GM12874 (cell line): ENCODE measurements around the gene SLC11A1.

Experiments
- CTCF ChIP-seq: IDR thresholded peaks from 2 replicates; pipeline ENCODE4 v1.5.1; 2011; ENCODE audit warnings: low read depth, mild to moderate bottlenecking, control low read depth, low read length, moderate library complexity; ENCODE audit not compliant: insufficient read depth

Gene SLC11A1

DNA sequence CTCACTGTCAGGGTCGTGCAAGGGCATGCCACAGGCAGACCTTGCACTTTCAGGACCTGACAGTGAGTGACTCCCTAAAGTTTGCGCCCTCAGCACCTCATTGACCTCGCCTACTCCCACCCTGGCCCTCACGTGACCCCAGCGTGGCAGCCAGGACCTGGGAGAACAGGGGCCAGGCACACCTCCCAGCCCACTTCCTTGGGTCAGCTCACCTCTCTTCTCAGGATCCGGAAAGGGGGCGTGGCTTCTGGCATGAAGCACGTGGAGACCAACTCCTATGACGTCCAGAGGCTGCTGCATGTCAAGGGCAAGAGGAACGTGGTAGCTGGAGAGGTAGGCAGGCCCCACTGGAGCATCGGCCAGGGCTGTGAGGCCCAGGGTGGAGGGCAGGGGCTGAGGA is 45.7 kb downstream of the SLC11A1 start:
- TF ChIP-seq CTCF = no peak

DNA sequence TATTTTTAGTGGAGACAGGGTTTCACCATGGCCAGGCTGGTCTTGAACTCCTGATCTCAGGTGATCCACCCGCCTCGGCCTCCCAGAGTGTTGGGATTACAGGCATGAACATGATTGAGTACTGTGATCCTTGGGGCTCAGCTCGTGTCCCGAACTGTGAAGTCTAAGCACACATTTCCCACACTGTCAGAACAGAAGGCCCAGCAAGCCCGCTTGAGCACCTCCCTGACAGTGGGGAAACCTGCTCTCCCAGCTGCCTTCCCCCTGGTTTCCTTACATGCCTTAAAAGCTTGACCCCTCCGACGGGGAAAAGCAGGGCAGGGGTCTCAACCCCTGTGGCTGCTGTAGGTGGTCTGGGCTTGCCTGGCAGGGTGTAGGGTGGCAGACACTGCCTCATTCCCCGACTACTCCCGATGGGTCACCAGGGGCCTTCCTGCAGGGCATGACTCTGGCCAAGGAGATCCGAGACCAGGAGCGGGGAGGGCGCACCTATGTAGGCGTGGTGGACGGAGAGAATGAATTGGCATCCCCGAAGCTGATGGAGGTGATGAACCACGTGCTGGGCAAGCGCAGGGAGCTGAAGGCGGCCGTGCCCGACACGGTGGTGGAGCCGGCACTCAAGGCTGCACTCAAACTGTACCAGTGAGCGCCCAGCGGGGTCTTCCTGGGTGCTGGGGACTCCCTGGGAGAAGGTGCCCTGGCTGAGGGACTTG is 46.9 kb downstream of the SLC11A1 start:
- TF ChIP-seq CTCF = no peak

DNA sequence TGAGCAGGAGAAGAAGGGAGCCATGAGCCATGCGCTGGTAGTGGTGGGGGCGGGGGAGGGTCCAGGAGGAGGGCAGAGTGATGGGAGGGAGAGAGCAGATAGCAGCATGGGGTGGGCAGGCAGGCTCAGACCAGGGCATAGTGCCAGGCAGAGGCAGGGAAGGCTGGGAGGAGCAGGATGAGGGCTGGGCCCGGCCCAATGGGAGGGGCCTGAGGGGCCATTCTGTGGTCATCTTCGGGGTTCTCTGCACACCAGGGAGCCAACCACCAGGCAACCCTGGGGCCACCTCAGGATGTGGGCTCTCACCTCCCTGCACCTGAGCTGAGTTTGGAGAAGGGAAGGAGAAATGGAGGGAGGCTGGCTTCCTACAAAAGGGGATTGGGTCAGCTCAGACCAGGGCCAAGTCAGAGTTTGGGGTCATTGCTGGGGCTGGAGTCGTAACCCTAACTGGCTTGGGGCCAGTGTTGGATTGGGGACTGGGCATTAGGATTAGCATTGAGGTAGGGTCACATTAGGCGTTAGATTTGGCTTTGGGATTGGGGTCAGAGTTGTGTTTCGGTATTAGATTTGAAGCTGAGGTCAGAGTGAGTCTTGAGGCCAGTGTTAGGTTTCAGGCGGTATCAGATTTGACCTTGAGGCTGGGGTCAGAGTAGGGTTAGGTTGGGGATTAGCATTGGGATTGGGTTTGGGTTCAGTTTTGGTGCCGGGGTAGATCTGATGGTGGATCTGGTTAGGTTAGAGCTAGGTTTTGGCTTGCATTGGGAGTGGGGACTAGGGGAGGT is 48.0 kb downstream of the SLC11A1 start:
- no peak for TF ChIP-seq CTCF

GRCh38 chr2:218430721-218431120 is 48.6 kb downstream of the SLC11A1 start:
- TF ChIP-seq CTCF = no peak

GRCh38 chr2:218431878-218432277 is 49.8 kb downstream of the SLC11A1 start:
- no peak for TF ChIP-seq CTCF

DNA sequence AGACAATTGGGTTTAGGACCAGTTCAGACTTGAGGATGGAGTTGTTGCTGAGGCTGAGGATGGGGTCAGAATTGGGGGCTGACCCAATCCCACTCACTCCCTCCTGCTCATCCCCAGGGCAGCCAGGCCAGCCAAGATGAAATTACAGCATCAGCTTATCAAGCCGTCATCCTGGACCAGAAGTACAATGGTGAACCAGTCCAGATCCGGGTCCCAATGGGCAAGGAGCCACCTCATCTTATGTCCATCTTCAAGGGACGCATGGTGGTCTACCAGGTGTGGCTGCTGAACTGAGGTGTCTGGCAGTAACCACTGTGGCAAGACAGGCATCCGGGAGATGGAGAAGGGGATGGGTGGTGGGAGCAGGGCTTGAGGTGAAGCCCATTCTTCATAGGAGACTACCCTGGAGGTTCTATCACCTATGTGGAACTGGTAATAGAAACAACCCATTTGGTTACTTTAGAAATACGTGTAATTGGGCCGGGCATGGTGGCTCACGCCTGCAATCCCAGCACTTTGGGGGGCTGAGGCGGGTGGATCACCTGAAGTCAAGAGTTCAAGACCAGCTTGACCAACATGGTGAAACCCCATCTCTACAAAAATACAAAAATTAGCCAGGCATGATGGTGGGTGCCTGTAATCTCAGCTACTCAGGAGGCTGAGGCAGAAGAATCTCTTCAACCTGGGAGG is 50.7 kb downstream of the SLC11A1 start:
- no peak for TF ChIP-seq CTCF

GRCh38 chr2:218434456-218434855 is 52.4 kb downstream of the SLC11A1 start:
- no peak for TF ChIP-seq CTCF
